LoVo (cell line): ENCODE measurements around the gene PRR36.
"Not testable (repeated sequence)": the region's sequence is repeated elsewhere in the genome, so short reads cannot be mapped to it uniquely, and the experiment has no call there.

ENCODE experiments used
- DNase-seq: peaks from one replicate; pipeline ENCODE4 v3.0.0-alpha.2; 2016; ENCODE audit warnings: low spot score

PRR36 gene

DNA sequence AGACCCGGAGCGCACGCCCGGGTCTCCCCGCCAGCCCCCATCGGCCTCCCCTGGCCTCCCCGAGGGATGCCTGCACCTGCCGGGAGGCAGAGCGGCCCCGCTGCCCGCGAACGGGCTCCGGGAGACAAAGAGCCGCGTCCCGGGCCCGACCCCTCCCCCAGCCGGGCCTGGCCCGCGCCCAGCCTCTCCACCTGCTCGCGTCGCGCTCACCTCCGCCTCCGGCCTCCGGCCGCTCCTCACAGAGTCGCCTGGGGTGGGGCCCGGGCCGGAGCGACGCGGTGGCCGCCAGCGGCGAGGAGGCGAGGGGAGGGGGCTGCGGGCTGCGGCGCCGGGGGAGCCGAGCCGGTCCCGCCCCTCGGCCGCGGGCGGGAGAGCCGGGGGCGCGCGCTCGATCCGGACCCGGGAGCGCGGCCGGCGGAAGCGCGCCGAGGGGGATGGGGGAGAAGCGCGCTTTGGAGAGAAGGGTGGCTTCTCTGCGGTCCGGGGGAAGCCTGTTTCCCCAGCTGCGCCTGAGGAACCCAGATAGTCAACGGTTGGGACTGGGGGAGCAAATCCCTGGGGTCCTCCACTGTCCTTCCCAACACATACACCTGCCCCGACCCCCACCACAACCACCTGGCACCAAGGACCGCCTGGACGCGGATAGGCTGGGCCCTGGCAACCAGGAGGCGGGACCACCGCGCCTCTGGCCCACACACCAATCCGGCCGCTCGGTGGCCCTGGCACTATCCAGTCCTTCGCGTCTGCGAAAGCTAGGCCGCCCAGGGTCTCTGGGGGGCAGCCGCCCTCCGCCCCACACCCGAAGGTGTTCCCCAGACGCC is at the start of gene PRR36:
PRR36 (minus strand) TSS at position 315 of the 821 bp plus-strand sequence. CDS start 701 bp downstream, outside the sequence.
- no peak for DNase-seq

DNA sequence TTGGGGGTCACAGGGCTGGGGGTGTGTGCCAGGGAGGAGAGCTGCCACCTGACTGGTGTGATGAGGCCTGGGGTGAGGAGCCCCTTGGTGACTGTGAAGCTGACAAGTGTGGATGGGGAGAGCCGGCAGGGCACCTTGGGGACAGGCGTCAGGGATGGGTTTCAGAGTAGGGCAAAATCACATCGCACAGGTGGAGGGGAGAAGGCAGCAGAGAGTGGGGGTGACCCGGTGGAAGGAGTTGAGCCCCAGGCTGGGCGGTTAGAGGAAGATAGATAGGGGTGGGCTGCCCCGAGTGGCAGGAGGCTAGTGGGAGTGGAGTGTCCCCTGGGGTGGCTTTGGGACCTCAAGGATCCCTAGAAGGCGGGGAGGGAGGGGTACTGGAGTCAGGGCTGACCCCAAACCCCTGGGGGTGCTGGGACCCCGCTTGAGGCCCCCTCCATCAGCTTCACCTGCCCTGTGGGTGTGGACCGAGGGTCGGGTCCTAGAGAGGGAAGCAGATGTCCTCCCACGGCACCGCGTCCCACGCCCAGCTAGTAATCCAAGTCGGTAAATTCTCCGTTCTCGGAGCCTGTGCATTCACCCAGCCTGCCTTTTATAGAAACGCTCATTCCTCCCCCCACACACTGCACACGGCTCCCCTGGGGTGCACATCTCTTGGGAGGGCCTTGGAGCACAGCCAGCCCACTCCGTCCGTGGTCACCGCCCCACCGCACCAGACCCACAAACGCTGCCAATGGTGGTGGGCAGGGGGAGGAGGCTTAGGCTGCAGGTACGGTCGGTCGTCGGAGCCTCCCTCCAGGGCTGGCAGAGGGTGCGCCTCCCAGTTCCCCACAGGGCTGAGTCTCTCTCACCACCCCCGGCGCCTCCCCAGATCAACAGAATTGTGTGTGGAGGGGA is 49.4 kb upstream of the PRR36 start:
- no peak for DNase-seq

DNA sequence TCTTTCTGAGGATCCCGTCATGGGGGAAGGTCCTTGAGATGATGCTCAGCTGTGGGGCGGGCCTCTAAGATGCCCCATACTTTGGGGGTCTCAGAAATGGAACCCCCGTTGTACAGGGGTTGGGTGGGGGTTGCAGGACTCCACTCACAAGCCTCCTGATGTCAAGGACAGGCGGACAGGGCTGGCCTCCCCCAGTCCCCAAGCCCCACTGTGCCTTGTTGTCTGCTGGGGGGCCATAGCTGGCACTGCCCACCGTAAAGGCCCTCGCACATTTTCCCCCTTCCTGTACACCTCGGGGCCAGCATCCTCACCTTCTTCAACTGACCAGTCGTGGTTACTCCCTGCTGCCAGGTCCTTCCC is 48.6 kb upstream of the PRR36 start:
- DNase-seq: no peak

DNA sequence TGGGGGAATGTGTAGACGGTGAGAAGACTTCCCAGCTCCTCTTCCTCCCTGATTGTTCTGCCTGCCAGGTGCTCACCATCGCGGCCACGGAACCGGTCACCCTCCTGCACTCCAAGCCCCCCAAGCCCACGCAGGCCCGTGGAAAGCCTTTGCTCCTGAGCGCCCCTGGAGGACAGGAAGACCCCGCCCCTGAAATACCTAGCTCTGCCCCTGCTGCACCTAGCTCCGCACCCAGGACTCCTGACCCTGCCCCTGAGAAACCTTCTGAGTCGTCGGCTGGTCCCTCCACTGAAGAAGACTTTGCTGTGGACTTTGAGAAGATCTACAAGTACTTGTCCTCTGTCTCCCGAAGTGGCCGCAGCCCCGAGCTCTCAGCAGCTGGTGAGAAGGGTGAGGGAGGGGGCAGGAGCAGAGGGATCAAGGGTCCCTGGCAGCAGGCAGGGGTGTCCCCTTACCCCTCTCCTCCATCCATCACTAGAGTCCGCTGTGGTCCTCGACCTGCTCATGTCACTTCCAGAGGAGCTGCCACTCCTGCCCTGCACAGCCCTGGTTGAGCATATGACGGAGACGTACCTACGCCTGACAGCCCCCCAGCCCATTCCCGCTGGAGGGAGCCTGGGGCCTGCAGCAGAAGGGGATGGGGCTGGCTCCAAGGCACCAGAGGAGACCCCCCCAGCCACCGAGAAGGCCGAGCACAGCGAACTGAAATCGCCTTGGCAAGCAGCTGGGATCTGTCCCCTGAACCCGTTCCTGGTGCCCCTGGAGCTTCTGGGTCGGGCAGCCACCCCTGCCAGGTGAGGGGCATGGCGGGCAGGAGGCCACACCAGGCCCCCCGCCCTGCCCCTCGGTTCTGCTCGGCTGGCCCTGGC is 48.0 kb upstream of the PRR36 start:
- DNase-seq: no peak

DNA sequence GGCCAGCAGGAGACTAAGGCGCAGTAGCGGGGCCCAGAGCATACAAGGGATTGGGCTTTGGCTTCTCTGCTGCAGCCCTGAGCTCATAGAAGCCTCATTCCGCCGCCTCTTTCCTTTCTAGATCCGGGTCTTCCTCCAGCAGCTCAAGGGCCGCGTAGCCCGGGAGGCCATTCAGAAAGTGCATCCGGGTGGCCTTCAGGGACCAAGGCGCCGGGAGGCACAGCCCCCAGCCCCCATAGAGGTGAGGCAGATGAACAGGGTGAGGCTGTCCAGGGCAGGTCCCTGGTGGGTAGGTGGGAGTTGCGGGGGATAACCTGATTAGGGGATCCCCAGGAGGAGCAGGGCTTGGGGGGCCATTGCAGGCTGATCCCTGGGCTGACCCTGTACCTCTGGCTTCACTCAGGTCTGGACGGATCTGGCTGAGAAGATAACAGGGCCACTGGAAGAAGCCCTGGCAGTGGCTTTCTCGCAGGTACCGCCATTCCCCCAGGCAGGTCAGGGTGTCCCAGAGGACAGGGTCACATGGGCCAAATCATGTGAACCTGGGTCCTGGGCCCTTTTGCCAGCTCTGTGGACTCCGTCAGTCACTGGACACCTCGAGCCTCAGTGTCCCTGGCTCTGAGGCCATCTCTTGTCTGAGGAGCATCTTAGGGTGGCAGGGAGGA is 47.2 kb upstream of the PRR36 start:
- no peak for DNase-seq

DNA sequence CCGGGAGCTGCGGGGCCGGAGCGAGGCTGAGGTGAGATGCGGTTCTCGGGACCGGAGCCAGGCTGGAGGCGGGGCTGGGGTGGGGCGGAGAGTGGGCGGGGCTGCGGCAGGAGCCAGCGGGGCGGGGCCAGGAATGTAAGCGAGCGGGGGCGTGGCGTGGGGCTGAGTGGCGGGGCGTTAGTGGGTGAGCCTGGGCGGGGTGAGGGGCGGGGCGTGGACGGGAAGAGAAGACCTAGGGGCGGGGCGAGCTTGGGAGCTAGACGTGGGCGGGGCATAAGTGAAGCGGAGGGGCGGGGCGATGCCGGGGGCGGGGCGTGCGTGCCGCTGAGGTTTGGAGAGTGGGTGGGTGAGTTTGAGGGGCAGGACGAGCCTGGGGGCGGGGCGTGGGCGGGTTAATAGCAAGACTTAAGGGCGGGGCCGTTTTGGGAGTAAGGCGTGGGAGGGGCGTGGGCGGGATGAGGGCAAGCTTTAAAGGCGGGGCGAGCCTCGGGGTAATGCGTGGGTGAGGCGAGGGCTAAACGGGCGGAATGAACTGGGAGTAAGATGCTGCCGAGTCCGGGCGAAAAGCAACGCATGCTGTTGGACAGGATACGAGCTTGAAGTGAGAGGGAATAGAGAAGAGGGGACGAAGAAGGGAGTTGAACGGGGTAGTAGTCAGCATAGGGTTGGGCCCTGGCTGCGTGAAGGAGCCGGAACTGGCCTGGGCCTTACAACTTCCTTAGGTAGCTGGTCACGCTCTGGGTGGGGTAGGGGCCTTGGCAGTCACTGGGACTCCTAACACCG is 46.5 kb upstream of the PRR36 start:
- DNase-seq: peak; percentile 99

DNA sequence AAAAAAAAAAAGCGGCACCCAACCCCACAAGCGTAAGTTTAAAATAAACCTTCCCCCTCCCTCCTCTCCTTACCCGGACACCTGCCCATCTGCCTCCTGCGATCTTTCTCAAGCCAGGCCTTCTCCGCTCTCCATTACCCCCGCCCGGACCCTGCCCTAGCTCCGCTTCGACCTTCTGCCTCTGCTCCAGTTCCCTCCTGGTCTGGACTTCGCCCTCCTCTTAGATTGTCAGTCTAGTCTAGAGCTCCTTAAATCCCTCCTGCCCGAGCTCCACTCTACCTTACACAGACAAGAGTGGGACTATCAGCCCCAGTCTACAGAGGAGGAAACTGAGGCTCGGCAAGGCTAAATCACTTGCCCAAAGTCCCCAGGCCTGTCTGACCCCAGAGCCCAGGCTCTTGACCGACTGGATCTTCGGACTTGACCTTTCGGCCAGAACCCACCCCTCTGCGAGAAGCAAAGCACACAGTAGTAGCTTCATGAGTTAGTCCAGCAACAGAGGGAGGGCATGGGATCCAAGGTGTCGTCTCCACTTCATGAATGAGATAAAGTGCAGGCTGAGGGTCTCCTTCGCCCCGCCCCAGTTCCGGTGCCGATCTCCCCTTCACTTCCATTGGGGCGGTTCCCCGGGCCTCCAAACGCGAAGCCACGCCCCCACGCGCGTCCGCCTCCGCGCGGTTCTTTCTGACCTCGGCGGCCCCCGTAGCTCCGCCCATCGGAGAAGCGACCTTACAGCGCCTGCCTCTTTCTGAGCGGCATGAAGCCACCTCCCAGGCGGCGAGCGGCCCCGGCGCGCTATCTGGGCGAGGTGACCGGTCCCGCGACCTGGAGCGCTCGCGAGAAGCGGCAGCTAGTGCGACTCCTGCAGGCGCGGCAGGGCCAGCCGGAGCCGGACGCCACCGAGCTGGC is 45.7 kb upstream of the PRR36 start, which contains the start of gene SNAPC2:
SNAPC2 (plus strand) TSS at position 729 of the 909 bp plus-strand sequence; CDS start at position 758, 29 bp downstream.
- DNase-seq: peak; percentile 92

DNA sequence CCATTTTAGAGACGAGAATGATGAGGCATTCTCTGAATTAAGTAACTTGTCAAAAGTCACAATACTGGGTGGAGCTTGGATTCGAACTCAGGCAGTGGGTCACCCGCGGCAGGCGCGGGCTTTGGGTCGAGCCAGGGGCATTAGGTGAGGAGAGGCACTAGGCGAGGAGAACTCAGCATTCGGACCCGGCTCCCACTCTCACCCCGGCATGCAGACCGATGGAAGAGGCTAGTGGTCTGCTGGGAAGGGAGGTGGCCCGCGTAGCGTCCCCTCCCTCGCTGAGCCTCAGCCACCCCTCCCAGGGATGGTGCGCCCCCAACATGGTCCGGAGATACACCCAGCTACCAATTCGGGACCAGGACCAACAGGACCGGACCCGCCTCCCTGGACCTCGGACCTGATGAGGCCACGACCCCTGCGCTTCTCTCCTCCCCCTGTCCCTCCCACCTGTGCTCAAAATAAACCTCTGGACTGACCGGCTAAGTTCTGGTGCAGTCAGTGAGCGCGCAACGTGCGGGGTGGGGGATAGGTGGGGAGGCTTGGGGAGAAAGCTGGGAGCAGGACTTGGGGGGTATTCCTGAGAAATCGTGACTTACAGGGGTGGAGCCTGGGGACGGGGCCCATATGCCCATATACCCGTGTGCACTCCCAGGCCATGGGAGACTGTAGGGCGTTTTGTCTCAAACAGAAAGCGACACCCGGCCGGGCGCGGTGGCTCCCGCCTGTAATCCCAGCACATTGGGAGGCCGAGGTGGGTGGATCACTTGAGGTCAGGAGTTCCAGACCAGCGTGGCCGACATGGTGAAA is 44.6 kb upstream of the PRR36 start:
- no peak for DNase-seq

DNA sequence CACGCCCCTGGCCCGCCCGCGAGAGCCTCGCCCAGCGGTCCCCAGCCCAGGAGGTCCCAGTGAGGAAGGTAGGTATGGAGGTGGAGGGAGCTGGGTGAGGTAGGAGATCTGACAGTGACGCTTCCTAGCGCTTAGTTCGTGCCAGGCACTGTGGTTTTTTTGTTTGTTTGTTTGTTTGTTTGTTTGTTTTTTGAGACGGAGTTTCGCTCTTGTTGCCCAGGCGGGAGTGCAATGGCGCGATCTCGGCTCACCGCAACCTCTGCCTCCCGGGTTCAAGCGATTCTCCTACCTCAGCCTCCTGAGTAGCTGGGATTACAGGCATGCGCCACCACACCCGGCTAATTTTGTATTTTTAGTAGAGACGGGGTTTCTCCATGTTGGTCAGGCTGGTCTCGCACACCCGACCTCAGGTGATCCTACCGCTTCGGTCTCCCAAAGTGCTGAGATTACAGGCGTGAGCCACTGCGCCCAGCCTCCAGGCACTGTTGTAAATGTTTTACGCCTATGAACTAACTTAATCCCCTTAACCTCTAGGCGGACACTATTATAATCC is 43.9 kb upstream of the PRR36 start:
- DNase-seq: not testable (repeated sequence)

DNA sequence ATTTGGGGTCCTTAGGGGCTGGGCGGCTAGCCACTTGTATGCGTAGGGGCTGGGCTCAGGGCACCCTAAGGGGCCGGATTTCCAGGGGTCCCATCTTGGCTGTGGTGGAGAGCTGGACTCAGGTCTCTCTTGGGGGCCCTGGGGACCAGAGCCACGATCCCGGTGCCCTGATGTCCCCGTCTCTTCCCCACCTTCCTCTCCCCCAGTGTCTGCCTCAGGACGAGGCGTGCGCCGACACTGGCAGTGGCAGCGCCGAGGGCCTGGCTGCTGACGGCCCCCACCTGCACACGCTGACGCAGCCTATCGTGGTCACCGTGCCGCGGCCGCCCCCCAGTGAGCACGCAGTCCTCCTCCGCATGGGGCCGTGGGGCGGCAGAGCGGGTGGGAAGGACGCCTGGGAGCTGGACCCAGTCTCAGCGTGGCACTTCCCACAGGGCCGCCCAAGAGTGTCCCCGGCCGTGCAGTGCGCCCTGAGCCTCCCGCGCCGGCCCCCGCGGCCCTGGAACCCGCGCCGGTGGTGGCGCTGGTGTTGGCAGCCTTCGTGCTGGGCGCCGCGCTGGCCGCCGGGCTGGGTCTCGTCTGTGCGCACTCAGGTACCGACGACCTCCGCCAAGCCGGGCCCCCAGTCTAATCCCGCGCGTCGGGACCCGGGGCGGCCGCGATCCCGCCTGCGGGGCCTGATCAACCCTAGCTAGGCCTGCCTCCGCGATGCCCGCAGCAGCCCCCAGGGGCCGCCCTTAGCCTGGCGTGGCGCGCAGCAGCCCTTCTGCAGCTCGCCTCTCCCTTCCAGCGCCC is 43.3 kb upstream of the PRR36 start:
- peak; percentile 66 for DNase-seq

DNA sequence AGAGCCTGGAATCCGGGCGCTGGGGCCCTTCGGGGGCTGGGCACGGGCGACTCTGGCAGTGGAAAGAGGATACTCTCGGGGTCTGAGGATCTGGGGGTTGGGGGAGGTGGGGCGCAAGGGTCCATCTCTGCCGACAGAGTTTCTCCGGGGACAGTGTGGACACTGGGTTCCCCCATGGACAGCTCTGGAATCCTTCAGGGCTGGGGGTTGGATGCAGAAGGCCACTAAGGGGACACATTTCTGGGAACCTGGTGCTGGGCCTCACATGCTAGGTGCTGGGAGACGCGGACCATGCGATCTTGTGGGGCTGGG is 42.7 kb upstream of the PRR36 start:
- DNase-seq: no peak

DNA sequence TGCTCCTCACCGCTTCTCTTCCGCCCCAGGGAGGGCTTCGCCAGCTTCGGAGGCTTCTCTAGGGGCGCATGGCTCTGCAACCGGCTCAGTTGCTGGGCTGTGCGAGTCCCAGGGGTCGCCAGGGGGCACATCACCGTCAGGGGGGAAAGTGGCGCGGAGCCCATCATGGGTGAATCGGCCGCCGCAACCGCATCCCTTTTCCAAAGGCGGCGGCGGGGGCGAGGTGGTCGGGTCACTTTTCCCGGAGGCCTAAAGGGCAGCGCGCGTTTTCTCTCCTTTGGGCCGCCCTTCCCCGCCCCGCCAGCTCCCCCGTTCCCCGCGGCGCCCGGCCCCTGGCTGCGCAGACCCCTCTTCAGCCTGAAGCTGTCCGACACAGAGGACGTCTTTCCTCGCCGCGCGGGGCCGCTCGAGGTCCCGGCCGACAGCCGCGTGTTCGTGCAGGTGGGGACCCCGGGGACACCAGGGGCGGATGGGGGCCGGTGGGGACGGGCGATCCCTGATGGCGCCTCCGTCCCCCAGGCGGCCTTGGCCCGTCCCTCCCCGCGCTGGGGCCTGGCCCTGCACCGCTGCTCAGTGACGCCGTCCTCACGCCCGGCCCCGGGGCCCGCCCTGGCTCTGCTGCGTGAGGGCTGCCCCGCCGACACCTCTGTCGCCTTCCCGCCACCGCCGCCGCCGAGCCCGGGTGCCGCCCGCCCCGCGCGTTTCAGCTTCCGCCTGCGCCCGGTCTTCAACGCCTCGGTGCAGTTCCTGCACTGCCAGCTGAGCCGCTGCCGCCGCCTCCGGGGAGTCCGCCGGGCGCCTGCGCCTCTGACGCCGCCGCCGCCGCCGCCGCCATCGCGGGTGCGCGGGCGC is 42.1 kb upstream of the PRR36 start:
- DNase-seq: peak; percentile 54

DNA sequence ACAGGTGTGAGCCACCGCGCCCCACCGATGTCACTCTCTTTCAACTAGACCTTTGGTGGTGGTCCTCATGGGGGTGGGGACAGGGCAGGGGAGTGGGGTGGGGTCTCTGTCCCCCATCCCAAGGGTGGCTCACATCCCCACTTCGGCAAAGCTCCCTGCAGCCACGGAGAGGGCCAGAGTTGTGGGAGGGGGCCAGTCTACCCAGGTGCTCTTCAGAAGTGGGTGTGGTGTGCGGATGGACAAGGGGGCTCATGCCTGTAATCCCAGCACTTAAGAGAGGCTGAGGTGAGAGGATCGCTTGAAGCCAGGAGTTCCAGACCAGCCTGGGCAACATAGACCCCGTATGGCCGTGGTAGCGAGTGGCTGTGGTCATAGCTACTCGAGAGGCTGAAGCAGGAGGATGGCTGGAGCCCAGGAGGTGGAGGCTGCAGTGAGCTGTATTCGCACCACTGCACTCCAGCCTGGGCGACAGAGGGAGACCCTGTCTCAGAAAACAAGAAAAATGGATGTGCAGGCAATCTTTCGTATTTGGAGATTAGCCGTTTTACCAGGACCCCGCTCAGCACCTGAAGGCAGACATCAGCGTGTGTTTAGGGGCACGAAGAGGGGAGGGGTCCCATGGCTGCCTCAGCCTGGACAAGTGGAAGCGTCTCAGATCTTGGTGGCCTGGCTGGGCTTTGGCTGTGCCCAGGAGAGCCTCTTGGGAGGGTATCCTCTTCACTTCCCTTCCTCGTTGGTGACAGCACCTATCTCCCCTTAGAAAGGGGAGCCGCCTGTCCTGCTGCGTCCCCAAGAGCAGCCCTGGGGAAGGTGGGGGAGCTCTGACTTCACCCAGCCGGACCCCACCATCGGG is 41.3 kb upstream of the PRR36 start:
- DNase-seq: no peak

DNA sequence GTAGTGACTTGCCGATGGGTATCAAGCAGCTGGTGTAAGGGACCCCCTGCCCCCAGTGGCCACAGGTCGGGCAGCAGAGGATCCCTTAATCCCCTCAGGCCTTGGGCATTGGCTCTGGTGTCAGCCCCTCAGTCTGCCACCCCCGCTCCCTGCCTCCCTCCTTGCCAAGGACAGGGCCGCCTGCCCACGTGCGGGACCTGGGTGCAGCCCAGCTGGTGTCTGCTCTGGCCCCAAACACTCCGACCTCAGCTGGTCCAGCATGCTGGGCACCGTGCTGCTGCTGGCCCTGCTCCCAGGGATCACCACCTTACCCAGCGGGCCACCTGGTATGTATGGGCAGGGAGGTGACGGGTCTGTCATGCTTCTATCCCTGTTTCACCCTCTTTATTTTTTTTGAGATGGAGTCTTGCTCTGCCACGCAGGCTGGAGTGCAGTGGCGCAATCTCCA is 40.4 kb upstream of the PRR36 start, which contains the start of gene TGFBR3L:
TGFBR3L (plus strand) TSS at position 233 of the 448 bp plus-strand sequence.
- no peak for DNase-seq

DNA sequence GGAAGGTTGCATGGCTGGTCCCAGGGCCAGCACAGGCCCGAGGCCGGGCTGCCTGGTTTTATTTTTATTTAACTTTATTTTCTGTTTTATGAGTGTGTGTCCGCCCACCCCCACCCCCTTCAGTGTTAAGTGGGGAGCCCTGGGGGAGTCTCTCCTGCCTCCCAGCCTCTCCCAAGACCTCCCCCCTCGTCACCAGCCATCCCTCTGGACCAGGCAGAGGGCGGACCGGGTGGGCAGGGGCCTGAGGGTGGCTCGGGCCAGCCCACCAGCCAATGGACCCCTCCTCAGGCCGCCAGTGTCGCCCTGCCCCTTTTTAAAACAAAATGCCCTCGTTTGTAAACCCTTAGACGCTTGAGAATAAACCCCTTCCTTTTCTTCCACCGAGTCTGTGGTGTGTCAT is 39.9 kb upstream of the PRR36 start:
- DNase-seq: no peak

DNA sequence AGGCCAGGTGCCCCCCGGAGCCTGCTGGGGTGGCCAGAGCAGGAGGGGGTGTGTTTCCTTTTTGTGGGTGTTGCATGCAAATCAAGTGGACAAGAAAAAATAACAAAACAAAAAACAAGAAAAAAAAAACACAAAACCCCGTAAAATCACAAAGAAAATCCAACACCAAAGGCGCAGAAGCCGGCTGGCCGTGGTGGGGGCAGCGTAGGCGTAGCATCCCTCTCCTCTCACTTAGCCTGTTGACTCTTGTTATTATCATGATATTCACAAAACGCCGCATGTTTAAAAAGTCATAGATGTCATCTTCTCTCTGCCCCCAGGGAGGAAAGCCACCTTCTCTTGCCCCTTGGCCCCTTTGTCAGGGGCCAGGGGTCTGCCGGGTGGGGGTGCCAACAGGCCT is 39.5 kb upstream of the PRR36 start:
- DNase-seq: no peak
